Right renal cortex interstitium (tissue), 3 donors: ENCODE results near the gene GLIPR2. TPM values are rescaled to one million over a fixed set of nuclear protein-coding genes. Genes with fewer than 3 reads are reported as not detected.
"Not testable (repeated sequence)": the region's sequence is repeated elsewhere in the genome, so short reads cannot be mapped to it uniquely, and the experiment has no call there.

ENCODE experiments used
- DNase-seq, 3 donors: peaks; one replicate each; pipeline ENCODE4 v3.0.0-alpha.2; 2013; ENCODE audit warnings: low read depth in 3 of 3, low spot score in 2 of 3
- polyA plus RNA-seq, 3 donors: library from polyadenylated mRNA; unstranded; fragments of 120-200 nt; gene quantifications; one replicate each; pipeline ENCODE4 v1.2.1, GENCODE V29; 2013; ENCODE audit not compliant: insufficient read length in 3 of 3

GLIPR2 gene
- polyA plus RNA-seq, 3 donors, result 33.9 to 40.8 (median 40.0) TPM

DNA sequence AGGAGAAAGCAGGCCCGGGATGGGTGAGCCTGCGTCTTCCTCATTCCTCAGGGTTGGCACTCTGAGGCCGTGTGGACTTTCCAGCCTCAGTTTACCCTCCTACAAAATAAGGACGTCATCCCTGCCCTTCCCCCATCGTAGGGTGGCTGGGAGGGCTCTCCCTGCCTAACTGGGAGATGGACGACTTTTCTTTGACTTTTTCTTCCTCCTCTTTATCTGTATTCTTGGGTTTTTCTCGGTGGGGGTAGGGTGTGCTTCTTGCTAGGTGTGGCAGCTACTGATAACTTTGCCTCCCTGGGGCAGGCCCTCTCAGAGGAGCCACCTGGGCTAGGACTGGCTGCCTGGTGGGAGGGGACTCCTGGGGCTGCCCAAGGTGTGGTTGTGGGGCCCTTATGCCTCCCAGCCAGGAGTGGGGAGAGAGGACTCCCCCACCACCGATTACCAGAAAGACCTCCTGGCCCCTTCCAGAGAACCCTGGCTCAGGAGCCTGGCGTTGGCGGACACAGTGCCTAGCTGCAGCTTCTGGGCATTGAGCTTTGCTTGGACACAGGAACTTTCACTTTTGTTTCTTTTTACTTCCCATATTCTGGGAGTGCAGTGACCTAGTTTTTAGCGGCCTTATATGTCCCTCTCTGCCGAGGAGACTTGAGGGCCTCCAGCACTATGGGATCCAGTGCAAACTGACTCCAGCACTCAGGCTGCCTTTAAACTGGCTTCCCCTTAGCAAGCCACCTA lies 6.1 kb downstream of the GLIPR2 start:
- no peak for DNase-seq

DNA sequence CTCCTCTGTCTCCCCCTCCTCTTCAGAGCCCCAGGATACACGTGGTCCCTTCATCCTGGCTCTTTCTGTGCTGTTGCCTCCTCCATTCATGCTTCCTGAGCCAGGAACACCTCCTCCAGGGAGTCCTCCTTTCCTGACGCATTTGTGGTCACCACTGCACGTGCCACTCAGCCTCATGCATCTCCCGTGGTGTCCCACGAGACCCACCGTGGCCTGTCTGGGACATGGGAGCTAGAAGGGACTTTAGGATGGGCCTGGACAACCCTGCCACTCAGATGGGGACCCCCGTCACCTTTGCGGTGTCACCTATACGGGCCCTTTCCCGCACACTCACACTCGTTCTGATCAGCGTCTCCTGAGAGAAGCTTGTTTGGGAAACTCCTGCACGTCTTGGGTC lies 6.7 kb downstream of the GLIPR2 start:
- DNase-seq, result no peak

- DNase-seq, result no peak
These were observed 8.0 kb downstream of the GLIPR2 start for GRCh38 chr9:36144309-36145232.

- no peak for DNase-seq
These were observed 9.4 kb downstream of the GLIPR2 start for GRCh38 chr9:36145970-36146369.

GRCh38 chr9:36146651-36147050 lies 10.1 kb downstream of the GLIPR2 start:
- DNase-seq, result no peak

DNA sequence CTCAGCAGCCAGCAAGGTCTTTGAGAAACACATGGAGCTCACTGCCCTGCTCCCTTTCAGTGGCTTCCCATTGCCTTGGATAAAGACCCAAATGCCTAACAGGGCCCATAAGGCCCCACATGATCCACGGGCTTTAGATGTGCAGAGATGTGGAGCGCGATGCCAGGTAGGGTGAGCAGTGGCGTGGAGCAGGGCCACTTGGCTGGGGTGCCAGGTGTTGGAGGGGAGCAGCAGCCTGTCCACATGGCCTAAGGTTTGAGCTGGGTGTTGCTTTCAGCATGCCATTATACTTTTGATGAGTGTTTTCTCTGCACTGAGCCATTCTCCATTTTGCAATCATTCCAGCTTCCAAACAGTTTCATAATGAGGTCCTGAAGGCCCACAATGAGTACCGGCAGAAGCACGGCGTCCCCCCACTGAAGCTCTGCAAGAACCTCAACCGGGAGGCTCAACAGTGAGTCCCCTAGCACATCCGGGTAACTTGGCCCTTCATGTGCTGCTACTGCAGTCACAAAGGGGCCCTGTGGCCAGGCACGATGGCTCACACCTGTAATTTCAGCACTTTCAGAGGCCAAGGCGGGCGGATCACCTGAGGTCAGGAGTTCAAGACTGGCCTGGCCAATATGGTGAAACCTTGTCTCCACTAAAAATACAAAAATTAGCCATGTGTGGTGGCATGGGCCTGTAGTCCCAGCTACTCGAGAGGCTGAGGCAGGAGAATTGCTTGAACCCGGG lies 11.1 kb downstream of the GLIPR2 start:
- no peak for DNase-seq

- DNase-seq, result no peak
These were observed 11.9 kb downstream of the GLIPR2 start for GRCh38 chr9:36148311-36149051.

- no peak for DNase-seq
These were observed 12.7 kb downstream of the GLIPR2 start for GRCh38 chr9:36149197-36149596.

DNA sequence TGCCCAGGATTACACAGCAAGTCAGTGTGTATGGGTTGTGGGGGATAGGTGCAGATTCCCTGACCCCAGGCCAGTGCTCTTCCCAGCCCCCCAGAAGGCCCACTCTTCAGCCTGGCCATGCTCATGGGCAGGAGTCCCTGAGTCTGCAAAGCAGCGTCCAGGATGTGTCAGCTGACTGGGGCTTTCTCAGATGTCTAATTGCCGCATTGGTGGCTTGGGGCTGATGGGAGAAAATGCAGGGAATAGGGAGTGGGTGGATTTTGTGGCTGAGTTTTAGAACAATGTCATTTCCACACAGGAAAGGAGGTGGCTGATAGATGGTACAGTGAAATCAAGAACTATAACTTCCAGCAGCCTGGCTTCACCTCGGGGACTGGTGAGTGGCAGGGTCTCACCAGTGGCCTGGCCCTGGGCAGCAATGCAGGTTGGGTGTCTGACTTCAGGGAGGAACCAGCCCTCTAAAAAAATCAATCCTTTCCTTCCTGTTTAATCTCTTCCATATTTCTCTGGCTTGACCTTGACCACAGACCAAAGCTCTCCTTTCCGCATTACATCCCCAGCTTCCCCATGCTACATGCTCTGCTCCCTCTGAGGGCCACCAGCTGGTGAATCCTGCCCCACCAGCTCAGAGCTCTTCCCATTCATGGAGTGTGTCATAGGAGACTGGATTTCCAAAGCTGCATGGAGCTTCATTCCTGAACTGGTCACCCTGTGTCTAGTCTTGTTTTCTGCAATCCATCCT lies 14.2 kb downstream of the GLIPR2 start:
- no peak for DNase-seq

DNA sequence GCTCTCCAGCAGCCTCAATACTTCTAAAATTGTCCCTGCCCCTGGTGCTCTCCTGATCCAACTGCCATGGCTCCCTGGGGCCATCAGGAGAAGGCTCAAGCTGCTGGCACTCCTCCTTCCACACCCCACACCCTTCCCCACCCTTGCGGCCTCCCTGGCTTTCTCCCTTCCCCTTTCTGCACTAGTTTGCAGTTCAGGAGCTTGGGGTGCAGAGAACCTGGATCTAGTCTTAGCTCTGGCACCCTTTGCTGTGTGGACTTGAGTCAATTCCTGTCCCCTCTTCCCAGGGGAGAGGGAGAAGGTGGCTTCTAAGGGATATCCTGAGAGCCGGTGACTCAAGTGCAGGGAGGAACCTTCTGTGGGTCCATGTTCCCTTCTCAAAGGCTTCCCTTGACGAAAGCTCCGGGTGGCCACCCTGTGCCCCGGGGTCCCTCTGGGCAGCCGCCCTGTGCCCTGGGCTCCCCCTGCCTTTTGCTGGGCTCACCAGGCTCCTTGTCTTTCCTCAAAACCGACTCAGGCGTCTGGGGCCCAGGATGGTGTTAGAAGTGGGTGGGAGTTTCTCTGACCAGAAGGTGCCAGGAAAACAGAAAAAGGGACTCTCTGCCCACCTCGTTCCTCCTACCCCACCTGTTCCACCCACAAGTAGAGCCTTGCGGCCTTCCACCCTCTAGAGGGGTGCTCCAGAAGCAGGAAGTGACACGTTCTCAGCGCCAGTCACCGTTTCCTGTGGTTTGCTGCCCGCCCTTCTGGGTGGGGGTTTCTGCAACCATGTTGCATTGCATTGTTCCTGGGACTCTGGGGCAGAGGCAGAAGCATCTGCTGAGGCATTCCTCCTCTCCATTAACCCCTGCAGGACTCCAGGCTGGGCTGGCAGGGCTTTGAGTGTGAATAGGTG lies 15.0 kb downstream of the GLIPR2 start:
- DNase-seq, result no peak

GRCh38 chr9:36152741-36153438 lies 16.4 kb downstream of the GLIPR2 start:
- no peak for DNase-seq

DNA sequence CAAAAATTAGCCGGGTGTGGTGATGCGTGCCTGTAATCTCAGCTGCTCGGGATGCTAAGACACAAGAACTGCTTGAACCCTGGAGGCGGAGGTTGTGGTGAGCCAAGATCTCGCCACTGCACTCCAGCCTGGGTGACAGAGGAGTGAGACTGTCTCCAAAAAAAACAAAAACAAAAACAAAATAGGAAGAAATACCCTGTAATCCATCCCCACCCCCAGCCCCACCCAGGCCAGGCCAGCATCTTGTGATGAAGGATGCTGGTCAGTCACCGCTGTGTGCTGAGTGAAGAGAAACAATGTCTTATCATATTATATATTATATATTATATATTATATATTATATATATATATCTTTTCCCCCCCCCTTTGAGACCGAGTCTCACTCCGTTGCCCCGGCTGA lies 17.2 kb downstream of the GLIPR2 start:
- no peak for DNase-seq

DNA sequence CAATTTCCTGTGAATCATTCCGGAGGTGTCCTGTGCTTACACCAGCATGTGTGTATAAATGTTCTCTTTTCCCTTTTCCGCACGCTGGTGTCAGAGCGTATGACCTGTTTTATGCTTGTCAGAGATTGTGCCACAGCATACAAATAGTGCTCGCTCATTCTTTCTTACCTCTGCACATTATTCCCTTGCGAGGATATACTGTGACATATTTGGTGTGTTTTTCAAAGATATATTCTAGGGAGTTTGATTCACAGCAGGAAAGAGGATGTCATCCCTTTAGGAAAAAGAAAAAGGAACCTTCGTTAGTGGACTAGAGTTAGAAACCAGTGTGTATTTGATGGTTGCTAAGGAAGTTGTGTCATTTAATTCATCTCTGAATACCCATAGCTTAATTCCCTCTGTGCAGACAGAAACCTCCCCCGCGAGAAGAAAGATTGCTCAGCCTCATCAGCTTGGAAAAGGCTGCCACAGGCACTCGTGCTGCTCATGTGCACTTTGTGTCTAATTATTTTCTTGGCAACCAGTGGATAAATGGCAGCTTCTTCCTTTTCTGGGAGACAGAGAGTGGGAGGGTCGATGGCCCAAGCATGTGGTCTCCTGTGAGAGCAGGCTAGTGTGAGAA lies 17.9 kb downstream of the GLIPR2 start:
- no peak for DNase-seq

GRCh38 chr9:36156116-36156515 lies 19.6 kb downstream of the GLIPR2 start:
- no peak for DNase-seq

DNA sequence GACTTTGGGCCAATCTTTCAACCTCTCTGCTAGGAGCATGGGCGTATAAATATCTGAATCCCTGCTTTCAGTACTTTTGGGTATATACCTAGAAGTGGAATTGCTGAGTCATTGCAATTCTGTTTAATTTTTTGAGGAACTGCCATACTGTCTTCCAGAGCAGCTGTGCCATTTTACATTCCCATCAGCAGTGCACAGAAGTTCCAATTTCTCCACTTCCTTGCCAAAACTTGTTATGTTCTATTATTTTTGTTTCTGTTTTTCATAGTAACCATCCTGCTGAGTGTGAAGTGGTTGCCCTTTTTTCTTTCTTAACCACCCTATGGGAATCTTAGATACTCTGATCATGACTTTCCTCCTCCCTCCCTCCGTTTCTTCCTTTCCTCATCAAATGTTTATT lies 21.6 kb downstream of the GLIPR2 start:
- DNase-seq, result no peak

GRCh38 chr9:36158917-36159316 lies 22.4 kb downstream of the GLIPR2 start:
- DNase-seq, result no peak

- DNase-seq, result not testable (repeated sequence)
These were observed 23.0 kb downstream of the GLIPR2 start for GRCh38 chr9:36159509-36159908.

GRCh38 chr9:36160126-36160525 lies 23.6 kb downstream of the GLIPR2 start:
- not testable (repeated sequence) for DNase-seq
